22Rv1 (cell line): ENCODE measurements around the gene BEND3.

ENCODE experiments used
- H3K27ac ChIP-seq: fragments of 450-650 bp; 2 replicates; pipeline ENCODE4 v1.5.1; 2017
- ZFX ChIP-seq: fragments of 450-650 bp; IDR thresholded peaks from 2 replicates; pipeline ENCODE4 v1.6.1; 2017; ENCODE audit warnings: antibody characterized with exemption, borderline replicate concordance
- TF ChIP-seq, protein P1 (sequence below): fragments of 450-650 bp; IDR thresholded peaks from 2 replicates; pipeline ENCODE4 v1.5.1; 2017; ENCODE audit warnings: mild to moderate bottlenecking

BEND3 gene

DNA sequence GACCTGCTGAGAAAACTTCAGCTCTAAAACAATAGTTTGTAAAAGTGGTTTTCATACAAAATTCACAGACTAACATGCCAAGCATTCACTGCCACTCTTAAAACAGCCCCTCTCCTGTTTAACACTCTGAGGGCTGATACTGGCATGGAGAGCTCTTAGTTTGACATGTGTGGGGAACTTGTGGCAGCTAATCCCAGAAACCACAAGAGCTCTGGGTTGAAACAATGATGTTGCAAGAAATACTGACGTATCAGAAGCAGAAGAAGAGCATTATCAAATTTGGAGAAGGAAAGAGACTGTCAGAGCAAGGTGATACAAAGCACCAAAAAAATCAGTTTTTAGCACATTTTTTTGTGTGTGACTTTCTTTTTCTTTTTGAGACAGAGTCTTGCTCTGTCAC, 5.1 kb downstream of the BEND3 start:
- H3K27ac ChIP-seq: no peak overlapping the region
- TF ChIP-seq, protein P1, sequence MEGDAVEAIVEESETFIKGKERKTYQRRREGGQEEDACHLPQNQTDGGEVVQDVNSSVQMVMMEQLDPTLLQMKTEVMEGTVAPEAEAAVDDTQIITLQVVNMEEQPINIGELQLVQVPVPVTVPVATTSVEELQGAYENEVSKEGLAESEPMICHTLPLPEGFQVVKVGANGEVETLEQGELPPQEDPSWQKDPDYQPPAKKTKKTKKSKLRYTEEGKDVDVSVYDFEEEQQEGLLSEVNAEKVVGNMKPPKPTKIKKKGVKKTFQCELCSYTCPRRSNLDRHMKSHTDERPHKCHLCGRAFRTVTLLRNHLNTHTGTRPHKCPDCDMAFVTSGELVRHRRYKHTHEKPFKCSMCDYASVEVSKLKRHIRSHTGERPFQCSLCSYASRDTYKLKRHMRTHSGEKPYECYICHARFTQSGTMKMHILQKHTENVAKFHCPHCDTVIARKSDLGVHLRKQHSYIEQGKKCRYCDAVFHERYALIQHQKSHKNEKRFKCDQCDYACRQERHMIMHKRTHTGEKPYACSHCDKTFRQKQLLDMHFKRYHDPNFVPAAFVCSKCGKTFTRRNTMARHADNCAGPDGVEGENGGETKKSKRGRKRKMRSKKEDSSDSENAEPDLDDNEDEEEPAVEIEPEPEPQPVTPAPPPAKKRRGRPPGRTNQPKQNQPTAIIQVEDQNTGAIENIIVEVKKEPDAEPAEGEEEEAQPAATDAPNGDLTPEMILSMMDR: no peak
- TF ChIP-seq ZFX: no peak

GRCh38 chr6:107108201-107108890, 7.0 kb downstream of the BEND3 start:
- H3K27ac ChIP-seq: no peak overlapping the region
- TF ChIP-seq, protein P1: no peak
- TF ChIP-seq ZFX: no peak

DNA sequence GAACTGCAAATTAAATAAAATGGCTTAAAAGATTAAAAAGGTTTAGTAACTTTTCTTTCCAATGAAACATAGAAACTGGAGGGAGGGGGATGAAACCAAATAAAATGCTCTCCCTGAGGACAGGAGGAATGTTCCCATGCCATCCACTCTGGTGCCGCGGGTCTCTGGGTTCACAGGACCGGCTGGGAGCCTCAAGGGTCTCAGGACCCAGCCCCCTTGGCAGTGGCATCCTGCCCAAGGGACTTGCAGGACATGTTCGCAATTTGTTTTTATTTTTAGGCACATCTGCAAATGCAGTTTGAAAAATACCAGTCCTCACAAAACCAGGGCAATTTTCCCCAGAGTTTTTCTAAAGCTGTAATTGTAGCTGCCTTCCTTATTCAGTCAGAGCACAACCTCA, 7.5 kb downstream of the BEND3 start:
- TF ChIP-seq, protein P1: no peak
- no peak for TF ChIP-seq ZFX
- H3K27ac ChIP-seq: no peak overlapping the region

DNA sequence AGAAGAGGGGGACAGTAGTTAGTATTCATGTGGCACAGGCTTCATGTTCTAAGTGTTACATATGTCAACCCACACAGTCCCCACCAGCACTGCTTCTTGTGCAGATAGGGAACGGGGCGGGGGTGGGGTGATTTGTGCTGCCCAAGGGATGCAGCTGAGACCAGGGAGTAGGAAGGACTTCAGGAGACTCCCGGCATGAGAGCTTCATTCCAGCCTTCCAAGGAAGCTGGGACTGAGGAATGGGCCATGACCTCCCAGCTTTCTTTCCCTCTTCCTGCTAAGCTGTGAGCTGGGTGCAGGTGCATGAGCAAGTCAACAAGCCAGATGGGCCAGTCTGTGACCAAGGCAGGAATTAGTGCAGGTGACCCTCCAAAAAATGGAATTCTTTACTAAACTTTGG, 9.2 kb downstream of the BEND3 start:
- TF ChIP-seq, protein P1: no peak
- no peak for TF ChIP-seq ZFX
- no peak overlapping the region for H3K27ac ChIP-seq

GRCh38 chr6:107105511-107106116, 9.7 kb downstream of the BEND3 start:
- H3K27ac ChIP-seq: no peak overlapping the region
- TF ChIP-seq, protein P1: no peak
- no peak for TF ChIP-seq ZFX

DNA sequence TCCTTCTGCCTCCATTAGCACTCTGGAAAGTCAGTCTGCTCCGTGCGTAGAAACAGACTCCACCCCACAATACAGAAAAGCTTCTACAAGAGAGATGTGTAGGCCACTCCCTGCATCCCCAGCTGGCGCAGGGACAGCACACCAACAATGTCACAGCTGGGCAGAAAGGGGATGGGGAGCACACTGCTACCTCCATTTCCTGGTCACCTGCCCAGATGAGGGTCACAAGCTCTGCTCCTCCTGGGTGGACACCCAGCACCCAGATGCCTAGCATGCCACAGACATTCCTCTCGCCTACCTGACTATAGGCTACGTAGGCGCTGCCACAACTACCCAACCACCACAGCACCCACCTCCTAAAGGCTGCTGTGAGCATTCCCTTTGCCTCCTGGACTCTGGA, 12.2 kb downstream of the BEND3 start:
- TF ChIP-seq, protein P1: no peak
- TF ChIP-seq ZFX: no peak
- H3K27ac ChIP-seq: no peak overlapping the region

DNA sequence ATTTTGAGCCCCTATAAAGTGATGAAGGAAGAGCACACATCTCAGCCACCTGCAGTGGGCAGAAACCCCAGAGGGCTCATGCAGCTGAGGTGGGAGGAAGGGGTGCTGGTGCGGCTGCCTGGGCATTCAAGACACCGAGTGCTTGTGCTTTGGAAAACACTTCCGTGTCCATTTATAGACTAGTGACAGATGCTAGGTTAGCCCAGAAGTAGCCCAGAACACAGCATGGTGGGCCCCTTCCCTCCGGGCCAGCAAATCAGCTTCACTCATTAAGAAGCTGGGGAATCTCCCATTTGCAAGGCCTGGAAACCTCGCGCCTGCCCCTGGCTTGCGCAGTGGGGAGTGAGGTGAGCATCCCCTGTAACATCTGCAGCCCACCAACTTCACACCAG, 12.9 kb downstream of the BEND3 start:
- TF ChIP-seq, protein P1: no peak
- no peak for TF ChIP-seq ZFX
- H3K27ac ChIP-seq: no peak overlapping the region
